ENCODE results near the gene GSE1.

GSE1 gene

DNA sequence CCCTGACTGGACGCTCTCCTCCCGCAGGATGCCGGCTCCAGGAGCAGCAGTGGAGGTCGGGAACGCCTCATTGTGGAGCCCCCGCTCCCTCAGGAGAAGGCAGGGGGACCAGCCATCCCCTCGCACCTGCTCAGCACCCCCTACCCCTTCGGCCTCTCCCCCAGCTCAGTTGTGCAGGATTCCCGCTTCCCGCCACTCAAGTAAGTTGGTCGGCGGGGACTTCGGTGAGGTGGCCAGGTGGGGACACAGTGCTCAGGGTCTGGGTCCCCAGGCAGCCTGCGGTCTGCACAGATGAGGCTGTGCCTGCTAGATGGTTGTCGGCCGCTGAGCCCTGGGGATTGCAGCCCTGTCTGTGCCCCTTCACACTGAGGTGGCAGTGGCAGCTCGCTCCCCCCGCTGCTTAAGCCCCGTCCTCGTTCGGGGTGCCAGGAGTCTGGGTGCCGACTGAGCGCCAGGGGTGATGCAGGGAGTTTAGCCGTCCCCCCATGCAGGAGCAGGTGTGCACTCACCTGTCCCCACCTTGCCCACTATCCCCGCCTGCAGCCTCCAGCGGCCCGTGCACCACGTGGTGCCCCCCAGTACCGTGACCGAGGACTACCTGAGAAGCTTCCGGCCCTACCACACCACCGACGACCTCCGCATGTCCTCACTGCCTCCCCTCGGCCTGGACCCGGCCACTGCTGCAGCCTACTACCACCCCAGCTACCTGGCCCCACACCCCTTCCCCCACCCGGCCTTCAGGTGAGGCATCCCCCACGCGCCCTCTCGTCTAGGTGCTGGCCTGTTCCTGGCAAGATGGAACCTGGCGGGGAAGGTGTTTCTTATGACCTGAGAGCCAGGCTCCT is 41.4 kb downstream of the GSE1 start:
- TF ChIP-seq CTCF (IDR thresholded peaks at IDR 0.05; ENCODE audit: poor library complexity, severe bottlenecking): no peak
- no peak overlapping the region for H3K27ac ChIP-seq (ENCODE audit: poor library complexity, severe bottlenecking)

DNA sequence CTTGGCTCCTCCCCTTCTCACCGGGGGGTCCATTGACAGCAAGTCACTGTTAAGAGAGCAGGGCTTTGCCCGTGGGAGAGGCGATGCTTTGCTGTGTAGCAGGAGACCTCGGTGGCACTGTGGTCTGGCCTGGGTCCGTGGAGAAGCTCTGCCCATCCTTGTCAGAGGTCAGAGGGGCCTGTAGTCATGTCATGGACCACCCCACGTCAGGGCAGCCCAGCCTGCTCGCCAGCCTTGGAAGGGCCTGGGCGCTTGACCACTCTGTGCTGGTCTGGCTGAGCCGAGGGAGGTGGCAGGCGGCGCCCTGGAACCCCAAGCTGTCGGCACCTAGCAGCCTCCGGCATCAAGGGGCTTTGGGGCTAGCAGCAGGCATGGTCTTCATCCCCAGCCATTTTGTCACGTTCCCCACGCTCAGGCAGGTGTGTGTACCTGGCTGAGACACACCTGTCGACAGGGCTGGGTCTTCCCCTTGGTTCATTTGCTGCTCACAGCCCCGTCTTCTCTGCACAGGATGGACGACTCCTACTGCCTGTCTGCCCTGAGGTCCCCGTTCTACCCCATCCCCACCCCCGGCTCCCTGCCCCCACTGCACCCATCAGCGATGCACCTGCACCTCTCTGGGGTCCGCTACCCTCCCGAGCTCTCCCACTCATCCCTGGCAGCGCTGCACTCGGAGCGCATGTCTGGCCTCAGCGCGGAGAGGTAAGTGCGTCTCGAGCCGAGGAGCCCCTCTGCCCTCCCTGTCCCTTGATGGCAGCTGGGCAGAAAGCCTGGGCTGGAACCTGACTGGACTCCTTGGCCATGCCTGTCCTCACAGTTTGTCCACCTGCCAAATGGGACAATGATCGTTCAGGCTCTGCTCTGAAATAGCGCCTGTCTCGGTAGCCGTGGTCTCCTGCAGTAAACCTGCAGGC is 42.4 kb downstream of the GSE1 start:
- H3K4me3 ChIP-seq (ENCODE audit: severe bottlenecking): no peak overlapping the region
- no peak for DNase-seq (ENCODE audit: low spot score)
- no peaks in the 10 kb centered on the region for H3K4me1 ChIP-seq (ENCODE audit: insufficient read depth, poor library complexity, severe bottlenecking)
- TF ChIP-seq CTCF (IDR thresholded peaks at IDR 0.05; ENCODE audit: poor library complexity, severe bottlenecking): no peak
- H3K9me3 ChIP-seq (ENCODE audit: severe bottlenecking): no peaks in the 10 kb centered on the region
- H3K27ac ChIP-seq (ENCODE audit: poor library complexity, severe bottlenecking): no peak overlapping the region
- H3K27me3 ChIP-seq (ENCODE audit: insufficient read depth, poor library complexity, severe bottlenecking): no peaks in the 10 kb centered on the region
- ATAC-seq (ENCODE audit: low read depth): no peak
- H3K36me3 ChIP-seq (ENCODE audit: low read depth): peaks cover 59% of the 10 kb centered on the region

More for the DNA sequence above, 41.4 kb downstream of the GSE1 start:
- no peak overlapping the region for H3K4me3 ChIP-seq (ENCODE audit: severe bottlenecking)
- H3K9me3 ChIP-seq (ENCODE audit: severe bottlenecking): no peaks in the 10 kb centered on the region
- H3K4me1 ChIP-seq (ENCODE audit: insufficient read depth, poor library complexity, severe bottlenecking): no peaks in the 10 kb centered on the region
- no peak for DNase-seq (ENCODE audit: low spot score)
- ATAC-seq (ENCODE audit: low read depth): no peak
- H3K27me3 ChIP-seq (ENCODE audit: insufficient read depth, poor library complexity, severe bottlenecking): no peaks in the 10 kb centered on the region
- peaks cover 51% of the 10 kb centered on the region for H3K36me3 ChIP-seq (ENCODE audit: low read depth)

GRCh38 chr16:85656351-85657266 is 43.5 kb downstream of the GSE1 start:
- Histone ChIP-seq H3K4me1 (ENCODE audit: insufficient read depth, poor library complexity, severe bottlenecking) (no peaks in the 10 kb centered on the region), H3K36me3 (ENCODE audit: low read depth) (peaks cover 67% of the 10 kb centered on the region), H3K27me3 (ENCODE audit: insufficient read depth, poor library complexity, severe bottlenecking) (no peaks in the 10 kb centered on the region), H3K4me3 (ENCODE audit: severe bottlenecking) (no peak overlapping the region), H3K9me3 (ENCODE audit: severe bottlenecking) (no peaks in the 10 kb centered on the region), H3K27ac (ENCODE audit: poor library complexity, severe bottlenecking) (no peak overlapping the region)
- no peak for DNase-seq (ENCODE audit: low spot score)
- ATAC-seq (ENCODE audit: low read depth): no peak
- no peak for TF ChIP-seq CTCF (IDR thresholded peaks at IDR 0.05; ENCODE audit: poor library complexity, severe bottlenecking)

- TF ChIP-seq CTCF (IDR thresholded peaks at IDR 0.05; ENCODE audit: poor library complexity, severe bottlenecking): no peak
- Histone ChIP-seq H3K4me3 (ENCODE audit: severe bottlenecking) (no peak overlapping the region), H3K9me3 (ENCODE audit: severe bottlenecking) (no peaks in the 10 kb centered on the region), H3K27ac (ENCODE audit: poor library complexity, severe bottlenecking) (no peak overlapping the region), H3K27me3 (ENCODE audit: insufficient read depth, poor library complexity, severe bottlenecking) (no peaks in the 10 kb centered on the region), H3K36me3 (ENCODE audit: low read depth) (peaks cover 73% of the 10 kb centered on the region), H3K4me1 (ENCODE audit: insufficient read depth, poor library complexity, severe bottlenecking) (no peaks in the 10 kb centered on the region)
- no peak for DNase-seq (ENCODE audit: low spot score)
- no peak for ATAC-seq (ENCODE audit: low read depth)
These were observed 44.1 kb downstream of the GSE1 start for GRCh38 chr16:85657267-85657650.

All from RWPE2 (cell line).